Upper lobe of left lung (tissue), 4 donors: ENCODE results near the gene PNKD.

Experiments used
- EP300 ChIP-seq, 4 donors: sonication (generic); formaldehyde crosslinking; IDR thresholded peaks; one replicate each; pipeline ENCODE4 v1.5.1; 2017; ENCODE audit warnings: antibody characterized with exemption in 4 of 4, control low read depth in 2 of 4
- POLR2A ChIP-seq, 4 donors: fragments of 450-650 bp; IDR thresholded peaks; one replicate each; pipeline ENCODE4 v1.5.1; 2016 to 2017; ENCODE audit warnings: antibody characterized with exemption in 4 of 4, mild to moderate bottlenecking in 2 of 4
- POLR2AphosphoS5 ChIP-seq, 2 donors: sonication (generic); formaldehyde crosslinking; IDR thresholded peaks; one replicate each; pipeline ENCODE4 v1.5.1; 2017; ENCODE audit warnings: antibody characterized with exemption in 2 of 2
- TF ChIP-seq, protein P1 (sequence below), 6 experiments: fragments of 450-650 bp in 4 of 6; fragments of 200-600 bp in 2 of 6; sonication (generic) in 2 of 6; IDR thresholded peaks; one replicate each; pipeline ENCODE4 v1.5.1; 2016 to 2019; ENCODE audit warnings: antibody characterized with exemption in 6 of 6

DNA sequence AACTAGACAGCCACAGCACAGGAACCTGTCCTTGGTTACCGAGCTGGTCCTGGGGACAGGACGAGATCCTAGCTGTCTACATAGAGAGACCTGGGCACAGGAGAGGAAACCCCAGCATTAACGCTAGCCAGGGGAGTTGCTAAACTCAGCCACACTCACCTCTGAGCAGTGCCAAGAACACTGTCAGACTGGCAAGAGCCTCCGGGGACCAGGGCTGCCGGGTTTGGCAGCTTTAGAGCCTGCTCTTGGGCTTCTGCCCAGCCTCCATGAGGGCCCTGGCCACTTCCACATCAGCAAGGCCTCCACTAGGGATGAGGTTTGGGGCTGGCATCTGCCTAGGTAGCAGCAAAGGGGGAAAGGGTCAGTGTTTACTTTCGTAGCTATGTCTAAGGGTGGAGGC, 15.3 kb downstream of the PNKD start:
- peak in 1 of 4 donors; percentile 30 for TF ChIP-seq POLR2A (IDR thresholded peaks at IDR 0.05)
- TF ChIP-seq EP300 (IDR thresholded peaks at IDR 0.05): no peak
- TF ChIP-seq, protein P1, sequence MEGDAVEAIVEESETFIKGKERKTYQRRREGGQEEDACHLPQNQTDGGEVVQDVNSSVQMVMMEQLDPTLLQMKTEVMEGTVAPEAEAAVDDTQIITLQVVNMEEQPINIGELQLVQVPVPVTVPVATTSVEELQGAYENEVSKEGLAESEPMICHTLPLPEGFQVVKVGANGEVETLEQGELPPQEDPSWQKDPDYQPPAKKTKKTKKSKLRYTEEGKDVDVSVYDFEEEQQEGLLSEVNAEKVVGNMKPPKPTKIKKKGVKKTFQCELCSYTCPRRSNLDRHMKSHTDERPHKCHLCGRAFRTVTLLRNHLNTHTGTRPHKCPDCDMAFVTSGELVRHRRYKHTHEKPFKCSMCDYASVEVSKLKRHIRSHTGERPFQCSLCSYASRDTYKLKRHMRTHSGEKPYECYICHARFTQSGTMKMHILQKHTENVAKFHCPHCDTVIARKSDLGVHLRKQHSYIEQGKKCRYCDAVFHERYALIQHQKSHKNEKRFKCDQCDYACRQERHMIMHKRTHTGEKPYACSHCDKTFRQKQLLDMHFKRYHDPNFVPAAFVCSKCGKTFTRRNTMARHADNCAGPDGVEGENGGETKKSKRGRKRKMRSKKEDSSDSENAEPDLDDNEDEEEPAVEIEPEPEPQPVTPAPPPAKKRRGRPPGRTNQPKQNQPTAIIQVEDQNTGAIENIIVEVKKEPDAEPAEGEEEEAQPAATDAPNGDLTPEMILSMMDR (IDR thresholded peaks at IDR 0.05): no peak
- TF ChIP-seq POLR2AphosphoS5 (IDR thresholded peaks at IDR 0.05): peak in 1 of 2 donors; percentile 35
